Right lobe of liver (tissue), 4 donors: ENCODE data around the gene COL18A1.

Experiments used
- CTCF ChIP-seq, 4 donors: fragments of 200-600 bp in 3 of 4; fragments of 450-650 bp in 1 of 4; IDR thresholded peaks; one replicate each; pipeline versions ENCODE4 v1.5.1 to v1.8.0; 2016 to 2022; ENCODE audit warnings: antibody characterized with exemption in 4 of 4, mild to moderate bottlenecking in 2 of 4
- POLR2A ChIP-seq: fragments of 450-650 bp; IDR thresholded peaks from one replicate; pipeline ENCODE4 v1.6.1; 2017; ENCODE audit warnings: antibody characterized with exemption, mild to moderate bottlenecking
- donor health status: DM: no; HTN: no; CAD: no.
- donor health status: DM: no; HTN: no; CAD: no.
- donor health status: DM: no; HTN: yes; CAD: no.

GRCh38 chr21:45452696-45453307, 47.8 kb downstream of the COL18A1 start:
- TF ChIP-seq CTCF (IDR thresholded peaks at IDR 0.05), result no peak
- TF ChIP-seq POLR2A, result no peak
